H9 (cell line): ENCODE data around the gene HDGFL3. TPM values are rescaled to one million over a fixed set of nuclear protein-coding genes. Genes with fewer than 3 reads are reported as not detected.

Experiments
- DNase-seq: peaks from one replicate; pipeline ENCODE4 v3.0.0-alpha.2; 2017
- H2AFZ ChIP-seq: one replicate; pipeline ENCODE4 v1.6.1; 2013; ENCODE audit warnings: mild to moderate bottlenecking, low read length, control low read depth, moderate library complexity
- H2AK5ac ChIP-seq: 2 replicates; pipeline ENCODE4 v1.6.1; 2013; ENCODE audit warnings: low read length, control low read depth, mixed read lengths; ENCODE audit not compliant: insufficient read length
- H2BK120ac ChIP-seq: one replicate; pipeline ENCODE4 v1.6.1; 2013; ENCODE audit warnings: low read depth, mild to moderate bottlenecking, low read length, control low read depth, inconsistent platforms; ENCODE audit not compliant: poor library complexity, severe bottlenecking
- H2BK12ac ChIP-seq: 2 replicates; pipeline ENCODE4 v1.6.1; 2013; ENCODE audit warnings: low read length, control low read depth, mixed read lengths, low read depth; ENCODE audit not compliant: insufficient read length
- H2BK15ac ChIP-seq: 2 replicates; pipeline ENCODE4 v1.6.1; 2013; ENCODE audit warnings: low read depth, low read length, control low read depth
- H2BK20ac ChIP-seq: one replicate; pipeline ENCODE4 v1.6.1; 2013; ENCODE audit warnings: low read depth, mild to moderate bottlenecking, low read length, control low read depth, inconsistent platforms; ENCODE audit not compliant: poor library complexity, severe bottlenecking
- H2BK5ac ChIP-seq: 2 replicates; pipeline ENCODE4 v1.6.1; 2013; ENCODE audit warnings: low read length, control low read depth, mixed read lengths; ENCODE audit not compliant: insufficient read length
- H3K14ac ChIP-seq: 2 replicates; pipeline ENCODE4 v1.6.1; 2013; ENCODE audit warnings: low read length, control low read depth; ENCODE audit not compliant: insufficient read depth
- H3K18ac ChIP-seq: 2 replicates; pipeline ENCODE4 v1.6.1; 2013; ENCODE audit warnings: low read depth, mild to moderate bottlenecking, mixed read lengths, low read length, control low read depth; ENCODE audit not compliant: insufficient read length
- H3K23ac ChIP-seq: 2 replicates; pipeline ENCODE4 v1.6.1; 2013; ENCODE audit warnings: low read length, control low read depth, mixed read lengths, low read depth; ENCODE audit not compliant: insufficient read length
- H3K23me2 ChIP-seq: 2 replicates; pipeline ENCODE4 v1.6.1; 2013; ENCODE audit warnings: low read depth, mild to moderate bottlenecking, mixed read lengths, low read length, control low read depth; ENCODE audit not compliant: insufficient read length, poor library complexity, severe bottlenecking
- H3K27ac ChIP-seq: 2 replicates; pipeline ENCODE4 v1.5.1; 2013; ENCODE audit warnings: low read length, control low read depth, mixed read lengths, low read depth; ENCODE audit not compliant: insufficient read length
- H3K27me3 ChIP-seq: 2 replicates; pipeline ENCODE4 v1.6.1; 2013; ENCODE audit warnings: low read length, control low read depth, inconsistent platforms; ENCODE audit not compliant: insufficient read depth
- H3K4ac ChIP-seq: 2 replicates; pipeline ENCODE4 v1.6.1; 2013; ENCODE audit warnings: low read depth, mild to moderate bottlenecking, control low read depth, inconsistent platforms, low read length, moderate library complexity
- H3K4me1 ChIP-seq: 2 replicates; pipeline ENCODE4 v1.6.1; 2013; ENCODE audit warnings: low read length, control low read depth, inconsistent platforms; ENCODE audit not compliant: insufficient read depth
- H3K4me2 ChIP-seq: 2 replicates; pipeline ENCODE4 v1.6.1; 2013; ENCODE audit warnings: low read length, control low read depth, mixed read lengths; ENCODE audit not compliant: insufficient read length, insufficient read depth
- H3K56ac ChIP-seq: 2 replicates; pipeline ENCODE4 v1.6.1; 2013; ENCODE audit warnings: low read depth, mild to moderate bottlenecking, mixed read lengths, low read length, control low read depth; ENCODE audit not compliant: insufficient read length
- H3K79me1 ChIP-seq: 2 replicates; pipeline ENCODE4 v1.6.1; 2013; ENCODE audit warnings: low read depth, mild to moderate bottlenecking, moderate library complexity, low read length, control low read depth, inconsistent platforms; ENCODE audit not compliant: insufficient read depth, poor library complexity, severe bottlenecking
- H3K79me2 ChIP-seq: 2 replicates; pipeline ENCODE4 v1.6.1; 2013; ENCODE audit warnings: low read length, control low read depth, inconsistent platforms; ENCODE audit not compliant: insufficient read depth
- H3K9ac ChIP-seq: 2 replicates; pipeline ENCODE4 v1.6.1; 2013; ENCODE audit warnings: low read length, control low read depth, mixed read lengths; ENCODE audit not compliant: insufficient read length; ENCODE audit errors: extremely low read depth
- H3K9me3 ChIP-seq: one replicate; pipeline ENCODE4 v1.6.1; 2013; ENCODE audit warnings: low read depth, low read length, inconsistent platforms; ENCODE audit not compliant: control insufficient read depth
- H3T11ph ChIP-seq: one replicate; pipeline ENCODE4 v1.6.1; 2013; ENCODE audit warnings: mild to moderate bottlenecking, low read length, control low read depth, inconsistent platforms
- H4K20me1 ChIP-seq: one replicate; pipeline ENCODE4 v1.6.1; 2013; ENCODE audit not compliant: control insufficient read depth, insufficient read length, insufficient read depth
- H4K5ac ChIP-seq: 2 replicates; pipeline ENCODE4 v1.6.1; 2013; ENCODE audit warnings: low read depth, mild to moderate bottlenecking, mixed read lengths, low read length, control low read depth; ENCODE audit not compliant: insufficient read length
- H4K8ac ChIP-seq: replicated peaks from 2 replicates; pipeline ENCODE4 v1.6.1; 2013; ENCODE audit warnings: low read length, control low read depth, mixed read lengths, low read depth; ENCODE audit not compliant: insufficient read length
- H4K91ac ChIP-seq: 2 replicates; pipeline ENCODE4 v1.6.1; 2013; ENCODE audit warnings: low read depth, mild to moderate bottlenecking, moderate library complexity, mixed read lengths, low read length, control low read depth; ENCODE audit not compliant: insufficient read length
- H3K27ac Mint-ChIP-seq, 3 experiments: 2 replicates in 2 of 3; 3 replicates in 1 of 3; pipeline ENCODE4 v1.8.0; 2020 to 2021; ENCODE audit warnings: mixed read lengths in 3 of 3, mild to moderate bottlenecking in 1 of 3, moderate library complexity in 1 of 3
- H3K27me3 Mint-ChIP-seq: 2 replicates; pipeline ENCODE4 v1.8.0; 2021; ENCODE audit warnings: low read depth, mild to moderate bottlenecking, moderate library complexity, mixed read lengths
- H3K36me3 Mint-ChIP-seq, 3 experiments: 2 replicates in 2 of 3; 3 replicates in 1 of 3; pipeline ENCODE4 v1.8.0; 2020 to 2021; ENCODE audit warnings: low read depth in 3 of 3, mixed read lengths in 3 of 3; ENCODE audit not compliant: insufficient read depth in 1 of 3
- H3K4me1 Mint-ChIP-seq, 2 experiments: 2 replicates each; pipeline ENCODE4 v1.8.0; 2020; ENCODE audit warnings: mixed read lengths in 2 of 2
- H3K4me3 Mint-ChIP-seq, 2 experiments: 2 replicates in 1 of 2; 3 replicates in 1 of 2; pipeline ENCODE4 v1.8.0; 2020 to 2021; ENCODE audit warnings: mild to moderate bottlenecking in 2 of 2, mixed read lengths in 2 of 2, moderate library complexity in 1 of 2
- H3K9me3 Mint-ChIP-seq, 2 experiments: 2 replicates in 1 of 2; 3 replicates in 1 of 2; pipeline ENCODE4 v1.8.0; 2020; ENCODE audit warnings: mild to moderate bottlenecking in 2 of 2, mixed read lengths in 2 of 2, moderate library complexity in 1 of 2
- WGBS: extraction: QIAGEN DNeasy Blood & Tissue Kit; methylation state at CpG from one replicate; pipeline ENCODE4 v1.1.7; 2013; ENCODE audit warnings: missing lambda C conversion rate, low lambda C conversion rate, mixed read lengths; ENCODE audit not compliant: insufficient read length; ENCODE audit errors: extremely low coverage; 5-methylcytosine and 5-hydroxymethylcytosine counted together
- total RNA-seq: library from RNA; stranded (reverse); gene quantifications from 2 replicates; pipeline ENCODE4 v1.2.1, GENCODE V29; 2021
- TF ChIP-seq, protein P1 (sequence below): fragments of 200-600 bp; sonication (generic); conservative IDR thresholded peaks from 3 replicates; pipeline ENCODE4 v1.8.0; 2021; ENCODE audit warnings: antibody characterized with exemption, mild to moderate bottlenecking

The HDGFL3 gene
- total RNA-seq, 1 experiment from 2014 or later = 120 TPM

DNA sequence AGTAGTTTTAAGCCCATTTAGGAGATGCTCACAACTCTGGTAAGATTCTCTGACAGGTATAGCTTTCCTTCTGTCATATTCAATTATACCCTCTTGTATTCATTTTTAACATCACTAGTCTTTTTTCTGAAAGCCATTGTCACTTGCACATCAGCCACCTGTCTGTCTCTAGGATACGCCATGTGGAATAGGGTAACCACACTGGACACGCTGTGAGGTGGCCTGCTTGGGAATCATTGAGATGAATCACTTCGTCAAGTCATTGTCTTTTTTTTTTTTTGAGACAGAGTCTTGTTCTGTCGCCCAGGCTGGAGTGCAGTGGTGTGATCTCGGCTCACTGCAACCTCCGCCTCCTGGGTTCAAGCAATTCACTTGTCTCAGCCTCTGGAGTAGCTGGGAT, 92.8 kb downstream of the HDGFL3 start:
- no peaks in the 10 kb centered on the region for H4K20me1 ChIP-seq
- H4K8ac ChIP-seq = no peak overlapping the region
- no peak overlapping the region for H3T11ph ChIP-seq
- no peaks in the 10 kb centered on the region for H3K4me1 ChIP-seq
- no peak overlapping the region for H3K23ac ChIP-seq
- H3K4ac ChIP-seq = no peak overlapping the region
- no peak overlapping the region for H2BK20ac ChIP-seq
- H3K18ac ChIP-seq = no peak overlapping the region
- H2BK5ac ChIP-seq = no peak overlapping the region
- H2AFZ ChIP-seq = no peak overlapping the region
- no CpG with 5 or more reads among the region's 6 CpGs for WGBS
- no peak overlapping the region for H3K56ac ChIP-seq
- no peak overlapping the region for H2AK5ac ChIP-seq
- Mint-ChIP-seq H3K4me3 (no peak overlapping the region), H3K36me3 (peaks cover 0 to 4% (median 0%) of the 10 kb centered on the region in 3 experiments; a peak in 3 of 7 replicates), H3K27ac (no peak overlapping the region), H3K27me3 (peaks cover 7% of the 10 kb centered on the region), H3K9me3 (peaks cover 0 to 6% of the 10 kb centered on the region in 2 experiments; a peak in 2 of 5 replicates), H3K4me1 (peaks cover 0 to 6% of the 10 kb centered on the region in 2 experiments; a peak in 1 of 4 replicates)
- no peak overlapping the region for H4K91ac ChIP-seq
- no peak overlapping the region for H2BK120ac ChIP-seq
- TF ChIP-seq, protein P1, sequence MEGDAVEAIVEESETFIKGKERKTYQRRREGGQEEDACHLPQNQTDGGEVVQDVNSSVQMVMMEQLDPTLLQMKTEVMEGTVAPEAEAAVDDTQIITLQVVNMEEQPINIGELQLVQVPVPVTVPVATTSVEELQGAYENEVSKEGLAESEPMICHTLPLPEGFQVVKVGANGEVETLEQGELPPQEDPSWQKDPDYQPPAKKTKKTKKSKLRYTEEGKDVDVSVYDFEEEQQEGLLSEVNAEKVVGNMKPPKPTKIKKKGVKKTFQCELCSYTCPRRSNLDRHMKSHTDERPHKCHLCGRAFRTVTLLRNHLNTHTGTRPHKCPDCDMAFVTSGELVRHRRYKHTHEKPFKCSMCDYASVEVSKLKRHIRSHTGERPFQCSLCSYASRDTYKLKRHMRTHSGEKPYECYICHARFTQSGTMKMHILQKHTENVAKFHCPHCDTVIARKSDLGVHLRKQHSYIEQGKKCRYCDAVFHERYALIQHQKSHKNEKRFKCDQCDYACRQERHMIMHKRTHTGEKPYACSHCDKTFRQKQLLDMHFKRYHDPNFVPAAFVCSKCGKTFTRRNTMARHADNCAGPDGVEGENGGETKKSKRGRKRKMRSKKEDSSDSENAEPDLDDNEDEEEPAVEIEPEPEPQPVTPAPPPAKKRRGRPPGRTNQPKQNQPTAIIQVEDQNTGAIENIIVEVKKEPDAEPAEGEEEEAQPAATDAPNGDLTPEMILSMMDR = no peak
- no peaks in the 10 kb centered on the region for H3K27me3 ChIP-seq
- H4K5ac ChIP-seq = no peak overlapping the region
- H2BK12ac ChIP-seq = no peak overlapping the region
- no peak overlapping the region for H3K14ac ChIP-seq
- no peak overlapping the region for H3K9ac ChIP-seq
- no peak for DNase-seq
- no peak overlapping the region for H3K27ac ChIP-seq
- H2BK15ac ChIP-seq = no peak overlapping the region
- H3K4me2 ChIP-seq = no peak overlapping the region
- no peaks in the 10 kb centered on the region for H3K79me1 ChIP-seq
- H3K9me3 ChIP-seq = no peaks in the 10 kb centered on the region
- H3K23me2 ChIP-seq = no peaks in the 10 kb centered on the region
- no peaks in the 10 kb centered on the region for H3K79me2 ChIP-seq
